ENCODE measurements around the gene TSSC4.
"Not testable (repeated sequence)": the region's sequence is repeated elsewhere in the genome, so short reads cannot be mapped to it uniquely, and the experiment has no call there.

TSSC4 gene

DNA sequence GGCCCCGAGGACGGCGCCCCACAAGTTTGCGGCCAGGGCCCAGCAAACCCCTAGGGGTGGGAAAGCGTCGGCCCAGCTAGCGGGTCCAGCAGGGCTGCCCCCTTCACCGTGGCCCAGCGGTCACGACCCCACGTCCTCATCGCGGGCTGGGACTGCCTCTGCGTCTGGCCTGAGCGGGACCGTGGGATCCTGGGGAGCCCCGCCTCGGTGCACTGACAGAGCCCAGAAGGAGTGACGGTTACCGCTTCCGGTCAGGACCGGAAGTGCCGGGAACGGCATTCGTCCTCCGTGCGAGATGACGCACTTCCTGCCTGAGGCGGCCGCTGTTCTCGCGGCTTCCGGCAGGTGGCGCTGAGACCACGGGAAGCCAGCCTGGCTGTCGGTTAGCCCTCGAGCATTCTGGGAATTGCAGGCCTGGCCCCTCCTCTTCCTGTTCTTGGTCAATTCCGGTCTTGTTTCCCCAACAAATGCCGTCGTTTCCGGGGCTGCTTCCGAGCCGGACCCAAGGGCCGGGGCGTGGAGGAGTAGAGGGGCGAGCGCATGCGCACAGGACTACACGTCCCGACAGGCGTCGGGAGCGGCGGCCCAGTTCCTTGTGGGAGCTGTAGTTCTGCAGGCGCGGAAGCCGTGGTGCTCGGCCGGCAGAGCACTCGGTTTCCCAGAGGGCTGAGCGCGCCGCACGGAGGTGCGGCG, at the start of gene TSSC4:
TSSC4 (plus strand) TSS at position 682 of the 693 bp plus-strand sequence. CDS start 1,884 bp downstream, outside the sequence.
- peak; percentile 97 for DNase-seq (ENCODE audit: low read depth)

- DNase-seq (ENCODE audit: low read depth) = no peak
These were observed 48.8 kb upstream of the TSSC4 start for GRCh38 chr11:2351701-2352100.

DNA sequence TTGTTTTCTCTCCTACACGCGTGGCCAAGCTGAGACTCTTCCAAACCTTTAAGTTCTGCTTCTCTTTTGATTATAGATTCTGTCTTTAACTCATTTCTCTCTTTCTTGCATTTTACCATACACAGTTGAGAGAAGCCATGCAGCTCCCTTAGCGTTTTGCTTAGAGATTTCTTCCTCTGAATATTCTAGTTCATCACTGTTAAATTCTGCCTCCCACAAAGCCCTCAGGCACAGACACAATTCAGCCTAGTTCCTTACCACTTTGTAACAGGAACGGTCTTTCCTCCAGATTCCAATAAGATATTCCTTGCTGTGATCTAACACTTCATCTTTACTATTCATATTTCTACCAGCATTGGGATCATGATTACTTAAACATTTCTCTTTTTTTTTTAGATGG, 48.1 kb upstream of the TSSC4 start:
- no peak for DNase-seq (ENCODE audit: low read depth)

- DNase-seq (ENCODE audit: low read depth) = no peak
These were observed 45.4 kb upstream of the TSSC4 start for GRCh38 chr11:2355000-2355644.

DNA sequence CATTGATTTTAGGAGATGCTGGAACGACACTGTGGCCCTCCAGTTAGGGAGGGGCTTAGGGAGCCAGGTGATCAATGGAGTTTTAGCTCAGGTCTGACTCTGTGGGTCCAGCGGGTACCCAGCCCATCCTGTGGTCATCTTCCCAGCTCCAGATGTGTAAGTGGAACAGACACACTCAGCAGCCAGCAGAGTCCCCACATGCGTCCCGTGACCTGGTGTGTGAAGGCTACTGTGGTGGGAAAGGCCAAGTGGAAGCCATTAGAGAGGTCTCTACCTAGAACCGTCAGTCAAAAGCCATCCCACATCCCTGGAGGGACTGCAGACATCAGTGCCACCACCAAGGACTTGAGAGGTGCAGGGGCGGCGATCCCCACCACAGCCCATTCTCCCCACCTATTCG, 43.3 kb upstream of the TSSC4 start:
- DNase-seq (ENCODE audit: low read depth) = no peak

DNA sequence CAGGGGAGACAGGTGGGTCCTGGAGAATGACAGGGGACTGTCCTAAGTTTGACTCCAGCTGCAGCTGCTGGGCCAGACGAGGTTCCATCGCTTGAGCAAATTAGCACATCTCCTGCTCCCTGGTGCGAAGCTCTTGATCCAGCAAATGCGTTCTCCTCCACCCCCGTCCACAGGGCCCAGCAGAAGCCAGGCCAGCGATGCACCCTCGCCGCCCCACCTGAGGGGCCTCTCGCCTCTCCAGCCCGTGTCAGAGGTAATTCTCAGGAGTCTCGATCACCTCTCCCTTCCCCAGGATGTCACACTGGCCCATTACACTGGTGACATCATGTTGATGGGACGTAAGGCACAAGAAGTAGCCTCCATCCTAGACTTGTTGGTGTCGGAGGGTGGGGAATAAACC, 42.9 kb upstream of the TSSC4 start:
- not testable (repeated sequence) for DNase-seq (ENCODE audit: low read depth)

DNA sequence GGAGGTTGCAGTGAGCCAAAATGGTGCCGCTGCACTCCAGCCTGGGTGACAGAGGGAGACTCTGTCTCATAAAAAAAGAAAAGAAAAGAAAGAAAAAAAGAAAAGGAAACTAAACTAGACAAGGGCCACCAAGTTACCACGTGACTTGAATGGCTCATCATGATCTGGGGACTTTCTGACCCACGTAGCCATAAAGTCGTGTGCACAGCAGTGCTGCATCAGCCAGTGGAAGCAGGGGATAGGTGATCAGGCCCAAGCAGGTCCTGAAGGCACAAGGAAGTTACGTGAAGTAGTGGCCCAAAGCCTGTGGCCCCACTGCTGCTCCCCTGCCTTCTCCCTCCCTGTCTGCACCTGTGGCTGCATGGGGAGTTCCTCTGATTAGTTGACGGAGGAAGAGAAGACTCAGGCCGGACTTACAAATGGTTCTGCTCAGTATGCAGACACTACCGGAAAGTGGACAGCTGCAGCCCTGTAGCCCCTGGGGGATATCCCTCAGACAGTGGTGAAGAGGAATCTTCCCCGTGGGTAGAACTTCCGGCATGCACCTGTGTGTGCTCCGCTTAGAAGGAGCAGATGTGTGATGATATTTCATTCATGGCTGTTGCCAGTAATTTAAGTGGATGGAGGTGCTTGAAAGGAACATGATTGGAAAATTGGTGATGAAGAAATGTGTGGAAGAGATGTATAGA, 41.7 kb upstream of the TSSC4 start:
- DNase-seq (ENCODE audit: low read depth) = no peak

DNA sequence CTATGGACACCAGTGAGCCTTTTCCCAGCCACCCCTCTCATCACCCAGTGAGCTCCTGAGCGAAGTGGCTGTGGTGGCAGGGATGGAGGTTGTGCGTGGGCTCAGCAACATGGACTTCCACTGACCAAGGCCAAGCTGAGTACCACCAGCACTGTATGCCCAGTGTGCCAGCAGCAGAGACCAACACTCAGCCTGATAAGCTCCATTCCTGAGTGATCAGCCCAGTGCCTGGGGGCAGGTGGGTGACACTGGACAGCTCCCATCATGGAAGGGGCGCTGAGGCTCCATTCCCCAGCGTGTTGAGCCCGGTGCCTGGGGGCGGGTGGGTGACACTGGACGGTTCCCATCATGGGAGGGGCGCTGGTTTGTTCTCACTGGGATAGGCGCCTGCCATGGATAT, 41.0 kb upstream of the TSSC4 start:
- DNase-seq (ENCODE audit: low read depth) = no peak

DNA sequence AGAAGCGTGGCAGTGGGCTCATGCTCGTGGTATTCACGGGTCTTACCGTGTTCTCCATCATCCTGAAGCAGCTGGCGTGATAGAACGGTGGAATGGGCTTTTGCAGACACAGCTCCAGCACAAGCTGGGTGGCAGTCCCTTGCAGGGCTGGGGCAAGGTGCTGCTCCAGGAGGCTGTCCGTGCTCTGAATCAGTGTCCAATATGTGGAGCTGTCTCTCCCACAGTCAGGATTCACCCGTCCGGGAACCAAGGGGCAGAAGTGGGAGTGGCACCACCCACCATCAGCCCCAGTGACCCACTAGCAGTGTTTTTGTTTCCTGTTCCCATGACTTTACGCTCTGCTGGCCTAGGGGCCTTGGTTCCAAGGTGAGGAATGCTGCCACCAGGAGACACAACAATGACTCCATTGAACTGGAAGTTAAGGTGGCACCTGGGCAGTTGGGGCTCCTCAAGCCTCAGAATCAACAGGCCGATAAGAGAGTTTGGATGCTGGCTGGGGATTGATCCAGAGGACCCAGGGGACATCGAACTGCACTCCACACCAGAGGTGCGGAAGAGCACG, 40.4 kb upstream of the TSSC4 start:
- no peak for DNase-seq (ENCODE audit: low read depth)

DNA sequence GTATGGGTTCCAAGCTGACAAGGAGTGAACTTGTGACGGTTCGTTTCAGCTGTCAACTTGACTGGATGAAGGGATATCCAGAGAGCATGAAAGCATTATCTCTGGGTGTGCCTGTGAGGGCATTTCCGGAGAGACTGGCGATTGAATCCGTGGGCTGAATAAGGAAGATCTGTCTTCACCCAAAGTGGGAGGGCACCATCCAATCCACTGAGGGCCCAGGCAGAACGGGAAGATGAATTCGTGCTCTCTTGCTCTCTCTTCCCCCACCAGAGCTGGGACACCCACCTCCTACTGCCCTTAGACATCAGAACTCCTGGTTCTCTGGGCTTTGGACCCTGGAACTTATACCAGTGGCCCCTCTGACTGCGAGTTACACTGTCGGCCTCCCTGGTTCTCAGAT, 39.0 kb upstream of the TSSC4 start:
- DNase-seq (ENCODE audit: low read depth) = no peak

DNA sequence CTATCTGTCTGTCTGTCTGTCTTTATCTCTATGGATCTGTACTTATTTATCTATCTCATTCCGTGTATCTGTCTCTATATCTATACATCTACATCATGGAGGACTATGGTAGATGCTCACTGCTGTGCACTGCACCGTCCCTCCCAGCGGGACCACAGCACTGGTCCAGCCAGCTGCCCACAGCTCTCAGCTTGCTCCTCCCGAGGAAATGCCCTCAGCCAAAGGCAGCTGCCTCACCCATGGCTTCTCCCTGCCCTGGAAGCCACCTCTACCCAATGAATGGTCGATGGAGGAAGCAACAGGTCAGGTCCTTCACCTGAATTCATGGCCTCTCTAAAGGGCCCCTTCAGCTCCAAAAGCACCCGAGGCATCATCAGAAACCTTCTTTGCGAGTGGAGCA, 38.1 kb upstream of the TSSC4 start:
- DNase-seq (ENCODE audit: low read depth) = no peak

GRCh38 chr11:2363130-2363529, 37.4 kb upstream of the TSSC4 start:
- DNase-seq (ENCODE audit: low read depth) = no peak

- no peak for DNase-seq (ENCODE audit: low read depth)
These were observed 36.8 kb upstream of the TSSC4 start for GRCh38 chr11:2363577-2364370.

GRCh38 chr11:2364386-2364785, 36.2 kb upstream of the TSSC4 start:
- not testable (repeated sequence) for DNase-seq (ENCODE audit: low read depth)

- no peak for DNase-seq (ENCODE audit: low read depth)
These were observed 34.9 kb upstream of the TSSC4 start for GRCh38 chr11:2365571-2366210.

GRCh38 chr11:2366276-2366675, 34.3 kb upstream of the TSSC4 start:
- DNase-seq (ENCODE audit: low read depth) = no peak

DNA sequence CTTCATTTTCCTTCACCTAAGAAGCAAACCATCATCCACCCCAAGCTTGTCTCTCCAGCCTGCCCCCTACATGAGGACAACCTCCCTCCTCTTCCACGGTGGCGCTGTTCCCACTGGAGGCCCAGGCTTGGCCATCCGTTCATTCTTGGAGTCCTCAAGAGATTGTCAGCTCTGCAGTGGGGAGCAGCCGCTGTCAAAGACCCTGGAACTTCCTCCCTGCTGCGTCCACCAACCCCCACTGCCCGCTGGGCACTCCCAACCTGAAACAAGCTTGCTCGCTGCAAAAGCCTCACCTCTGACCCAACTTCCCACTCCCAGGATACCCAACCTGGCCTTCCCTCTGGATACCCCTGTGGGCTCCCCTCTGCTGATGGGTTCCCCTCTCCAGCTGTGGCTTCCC, 33.8 kb upstream of the TSSC4 start:
- DNase-seq (ENCODE audit: low read depth) = no peak

GRCh38 chr11:2367266-2368160, 33.0 kb upstream of the TSSC4 start:
- DNase-seq (ENCODE audit: low read depth) = no peak

DNA sequence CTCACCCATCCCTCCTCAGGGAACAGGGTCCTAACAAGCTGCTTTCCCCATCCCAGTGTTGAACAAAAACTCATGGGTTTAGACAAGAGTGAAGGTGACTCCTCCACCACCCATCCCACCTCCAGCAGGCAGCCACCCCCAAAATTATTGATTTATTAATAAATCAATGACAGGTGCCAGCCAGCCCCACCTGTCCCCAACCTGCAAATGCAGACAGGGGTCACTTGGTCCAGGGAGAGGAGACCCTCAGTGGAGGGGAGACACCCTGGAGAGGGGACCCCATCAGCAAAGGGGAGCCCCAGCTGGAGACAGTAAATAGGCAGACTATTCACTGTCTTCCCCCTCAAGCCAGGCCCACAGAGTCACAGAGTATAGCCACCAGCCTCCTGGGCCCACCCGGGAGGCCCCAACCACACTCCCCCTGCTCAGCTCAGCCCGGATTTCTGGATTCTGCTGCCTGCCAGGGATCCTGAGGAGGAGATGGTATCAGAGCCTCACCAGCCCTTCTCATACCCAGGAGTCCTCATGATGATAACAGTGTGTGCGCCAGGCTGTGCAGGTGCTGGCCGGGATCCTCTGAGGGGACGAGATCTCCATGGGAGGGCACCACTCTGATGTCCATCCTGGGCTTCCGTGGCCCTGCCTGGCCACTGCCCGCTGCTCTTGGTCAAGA, 32.2 kb upstream of the TSSC4 start:
- DNase-seq (ENCODE audit: low read depth) = no peak

GRCh38 chr11:2368851-2369180, 31.7 kb upstream of the TSSC4 start:
- DNase-seq (ENCODE audit: low read depth) = no peak

All from activated T-cell treated with anti-CD3 and anti-CD28 coated beads for 48 hours (primary cell).